ENCODE measurements around the gene CDK4. TPM values are rescaled to one million over a fixed set of nuclear protein-coding genes. Genes with fewer than 3 reads are reported as not detected.
A peak's percentile ranks its signal among the peaks of the same experiment; 100 is the strongest.

Gene CDK4
- total and polyA plus RNA-seq, 2 of the 13 experiments (the other 11 are each of a cell fraction or from before 2014, with no cell fraction given) = 191 to 209 TPM

DNA sequence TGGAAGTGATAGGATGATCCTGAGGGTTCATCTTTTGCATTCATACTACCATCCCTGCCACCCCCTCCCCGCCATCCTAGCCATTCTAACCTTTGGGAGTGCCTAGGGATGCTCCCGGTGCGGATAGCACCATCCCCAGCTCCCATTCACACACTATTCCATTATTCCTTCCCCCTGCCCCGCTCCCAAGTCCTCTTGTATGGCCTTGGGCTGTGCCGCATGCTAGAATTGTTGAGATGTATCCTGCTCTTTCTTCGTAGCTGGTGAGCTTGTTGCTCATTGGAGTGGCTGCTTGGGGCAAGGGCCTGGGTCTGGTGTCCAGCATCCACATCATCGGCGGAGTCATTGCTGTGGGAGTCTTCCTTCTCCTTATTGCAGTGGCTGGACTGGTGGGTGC is 6.6 kb downstream of the CDK4 start (continued):
- TF ChIP-seq ZFP62 (CRISPR knock-in tag; IDR thresholded peaks at IDR 0.05) (no peak), MTA3 (CRISPR knock-in tag; IDR thresholded peaks at IDR 0.05) (no peak), AHR (CRISPR knock-in tag; IDR thresholded peaks at IDR 0.05) (0 out of 2 replicates have a peak, but pooled peaks have one; percentile 38), ZSCAN21 (CRISPR knock-in tag; IDR thresholded peaks at IDR 0.05; ENCODE audit: borderline replicate concordance) (no peak), ZNF484 (CRISPR knock-in tag; IDR thresholded peaks at IDR 0.05; ENCODE audit: borderline replicate concordance, low read depth) (no peak), PATZ1 (CRISPR knock-in tag; IDR thresholded peaks at IDR 0.05) (peak; percentile 2; the same call in 1 of the 2 replicates), ARID2 (CRISPR knock-in tag; IDR thresholded peaks at IDR 0.05; ENCODE audit: borderline replicate concordance) (0 out of 2 replicates have a peak, but pooled peaks have one; percentile 39), HNRNPK (IDR thresholded peaks at IDR 0.05; ENCODE audit: low read depth, low read length, poor library complexity, severe bottlenecking) (peak; percentile 6), POLR2A (IDR thresholded peaks at IDR 0.05; ENCODE audit: insufficient read depth in 1 of 2, low read depth in 2 of 2, low read length in 2 of 2) (peak in 1 of 2 experiments; percentile 49; a peak in 2 of 4 replicates), ZNF354B (CRISPR knock-in tag; IDR thresholded peaks at IDR 0.05) (peak; percentile 69; the same call in 1 of the 2 replicates), AGO2 (optimal IDR thresholded peaks at IDR 0.05; ENCODE audit: low read depth, low read length) (peak; percentile 27), SAP130 (CRISPR knock-in tag; IDR thresholded peaks at IDR 0.05; ENCODE audit: low read depth) (no peak), ARNT2 (CRISPR knock-in tag; IDR thresholded peaks at IDR 0.05; ENCODE audit: low read depth) (0 out of 2 replicates have a peak, but pooled peaks have one; percentile 27), KMT2A (CRISPR knock-in tag; IDR thresholded peaks at IDR 0.05) (peak; percentile 42; the same call in 1 of the 2 replicates), SALL1 (CRISPR knock-in tag; IDR thresholded peaks at IDR 0.05) (0 out of 2 replicates have a peak, but pooled peaks have one; percentile 2), ZBTB38 (CRISPR knock-in tag; IDR thresholded peaks at IDR 0.05) (peak; percentile 83), ZSCAN25 (CRISPR knock-in tag; IDR thresholded peaks at IDR 0.05) (no peak), NFE2L2 (IDR thresholded peaks at IDR 0.05; ENCODE audit: low read length) (no peak), ZNF7 (CRISPR knock-in tag; IDR thresholded peaks at IDR 0.05) (no peak), TOPORS (CRISPR knock-in tag; IDR thresholded peaks at IDR 0.05) (0 out of 2 replicates have a peak, but pooled peaks have one; percentile 39), ZNF10 (CRISPR knock-in tag; IDR thresholded peaks at IDR 0.05; ENCODE audit: borderline replicate concordance, low read depth) (no peak)
- TF ChIP-seq, protein P1, sequence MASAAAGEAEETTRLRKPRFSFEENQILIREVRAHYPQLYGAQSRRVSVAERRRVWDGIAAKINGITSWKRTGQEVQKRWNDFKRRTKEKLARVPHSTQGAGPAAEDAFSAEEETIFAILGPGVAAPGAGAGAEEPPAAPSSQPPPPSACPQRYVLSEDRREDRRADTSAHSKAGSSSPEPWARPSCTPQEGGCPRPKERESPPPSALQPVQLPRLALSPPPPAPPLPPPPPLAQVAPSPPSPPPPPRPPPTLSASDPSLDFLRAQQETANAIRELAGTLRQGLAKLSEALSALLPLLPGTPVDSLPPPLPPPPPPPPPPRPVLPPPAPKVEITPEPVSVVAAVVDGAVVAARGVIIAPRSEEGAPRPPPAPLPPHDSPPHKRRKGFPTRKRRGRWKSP (CRISPR knock-in tag; IDR thresholded peaks at IDR 0.05) = 0 out of 2 replicates have a peak, but pooled peaks have one; percentile 7
- TF ChIP-seq, protein P2, sequence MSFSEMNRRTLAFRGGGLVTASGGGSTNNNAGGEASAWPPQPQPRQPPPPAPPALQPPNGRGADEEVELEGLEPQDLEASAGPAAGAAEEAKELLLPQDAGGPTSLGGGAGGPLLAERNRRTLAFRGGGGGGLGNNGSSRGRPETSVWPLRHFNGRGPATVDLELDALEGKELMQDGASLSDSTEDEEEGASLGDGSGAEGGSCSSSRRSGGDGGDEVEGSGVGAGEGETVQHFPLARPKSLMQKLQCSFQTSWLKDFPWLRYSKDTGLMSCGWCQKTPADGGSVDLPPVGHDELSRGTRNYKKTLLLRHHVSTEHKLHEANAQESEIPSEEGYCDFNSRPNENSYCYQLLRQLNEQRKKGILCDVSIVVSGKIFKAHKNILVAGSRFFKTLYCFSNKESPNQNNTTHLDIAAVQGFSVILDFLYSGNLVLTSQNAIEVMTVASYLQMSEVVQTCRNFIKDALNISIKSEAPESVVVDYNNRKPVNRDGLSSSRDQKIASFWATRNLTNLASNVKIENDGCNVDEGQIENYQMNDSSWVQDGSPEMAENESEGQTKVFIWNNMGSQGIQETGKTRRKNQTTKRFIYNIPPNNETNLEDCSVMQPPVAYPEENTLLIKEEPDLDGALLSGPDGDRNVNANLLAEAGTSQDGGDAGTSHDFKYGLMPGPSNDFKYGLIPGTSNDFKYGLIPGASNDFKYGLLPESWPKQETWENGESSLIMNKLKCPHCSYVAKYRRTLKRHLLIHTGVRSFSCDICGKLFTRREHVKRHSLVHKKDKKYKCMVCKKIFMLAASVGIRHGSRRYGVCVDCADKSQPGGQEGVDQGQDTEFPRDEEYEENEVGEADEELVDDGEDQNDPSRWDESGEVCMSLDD (CRISPR knock-in tag; IDR thresholded peaks at IDR 0.05; ENCODE audit: borderline replicate concordance) = no peak
- TF ChIP-seq, protein P3, sequence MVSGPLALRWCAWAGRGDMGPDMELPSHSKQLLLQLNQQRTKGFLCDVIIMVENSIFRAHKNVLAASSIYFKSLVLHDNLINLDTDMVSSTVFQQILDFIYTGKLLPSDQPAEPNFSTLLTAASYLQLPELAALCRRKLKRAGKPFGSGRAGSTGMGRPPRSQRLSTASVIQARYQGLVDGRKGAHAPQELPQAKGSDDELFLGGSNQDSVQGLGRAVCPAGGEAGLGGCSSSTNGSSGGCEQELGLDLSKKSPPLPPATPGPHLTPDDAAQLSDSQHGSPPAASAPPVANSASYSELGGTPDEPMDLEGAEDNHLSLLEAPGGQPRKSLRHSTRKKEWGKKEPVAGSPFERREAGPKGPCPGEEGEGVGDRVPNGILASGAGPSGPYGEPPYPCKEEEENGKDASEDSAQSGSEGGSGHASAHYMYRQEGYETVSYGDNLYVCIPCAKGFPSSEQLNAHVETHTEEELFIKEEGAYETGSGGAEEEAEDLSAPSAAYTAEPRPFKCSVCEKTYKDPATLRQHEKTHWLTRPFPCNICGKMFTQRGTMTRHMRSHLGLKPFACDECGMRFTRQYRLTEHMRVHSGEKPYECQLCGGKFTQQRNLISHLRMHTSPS (CRISPR knock-in tag; IDR thresholded peaks at IDR 0.05; ENCODE audit: low read depth) = 0 out of 2 replicates have a peak, but pooled peaks have one; percentile 8
